Type B pancreatic cell (in vitro differentiated cells): Measurements from ENCODE around the gene OR4E2. TPM values are rescaled to one million over a fixed set of nuclear protein-coding genes. Genes with fewer than 3 reads are reported as not detected.

Source experiments
- DNase-seq: peaks from one replicate; pipeline ENCODE4 v3.0.0; 2021; ENCODE audit warnings: mixed read lengths; ENCODE audit not compliant: unreplicated experiment; ENCODE audit errors: extremely low spot score
- H3K27ac Mint-ChIP-seq: 2 replicates; pipeline ENCODE4 v1.8.0; 2021; ENCODE audit warnings: mild to moderate bottlenecking, mixed read lengths
- H3K27me3 Mint-ChIP-seq: 2 replicates; pipeline ENCODE4 v1.8.0; 2021; ENCODE audit warnings: mixed read lengths
- H3K36me3 Mint-ChIP-seq: 2 replicates; pipeline ENCODE4 v1.8.0; 2021; ENCODE audit warnings: mixed read lengths
- H3K4me1 Mint-ChIP-seq: one replicate; pipeline ENCODE4 v1.8.0; 2021; ENCODE audit warnings: mixed read lengths; ENCODE audit not compliant: unreplicated experiment
- H3K4me3 Mint-ChIP-seq: 2 replicates; pipeline ENCODE4 v1.8.0; 2021; ENCODE audit warnings: mild to moderate bottlenecking, mixed read lengths
- H3K9me3 Mint-ChIP-seq: 2 replicates; pipeline ENCODE4 v1.8.0; 2021; ENCODE audit warnings: mixed read lengths
- CTCF ChIP-seq: fragments of 200-600 bp; sonication (generic); conservative IDR thresholded peaks from 2 replicates; pipeline ENCODE4 v1.5.0; 2021; ENCODE audit warnings: antibody characterized with exemption, mild to moderate bottlenecking
- total RNA-seq: library from RNA; stranded (reverse); gene quantifications from 2 replicates; pipeline ENCODE4 v1.2.1, GENCODE V29; 2021; ENCODE audit warnings: low replicate concordance

The OR4E2 gene
- total RNA-seq, 1 donor from 2014 or later = not detected

GRCh38 chr14:21631084-21631483, 22.6 kb upstream of the OR4E2 start:
- H3K27ac Mint-ChIP-seq = peak overlapping the region; percentile 37
- no peak for TF ChIP-seq CTCF
- no peak for DNase-seq
- peaks cover 6% of the 10 kb centered on the region for H3K27me3 Mint-ChIP-seq
- no peaks in the 10 kb centered on the region for H3K4me1 Mint-ChIP-seq
- no peaks in the 10 kb centered on the region for H3K36me3 Mint-ChIP-seq
- no peaks in the 10 kb centered on the region for H3K9me3 Mint-ChIP-seq
- peak overlapping the region; percentile 60 for H3K4me3 Mint-ChIP-seq

DNA sequence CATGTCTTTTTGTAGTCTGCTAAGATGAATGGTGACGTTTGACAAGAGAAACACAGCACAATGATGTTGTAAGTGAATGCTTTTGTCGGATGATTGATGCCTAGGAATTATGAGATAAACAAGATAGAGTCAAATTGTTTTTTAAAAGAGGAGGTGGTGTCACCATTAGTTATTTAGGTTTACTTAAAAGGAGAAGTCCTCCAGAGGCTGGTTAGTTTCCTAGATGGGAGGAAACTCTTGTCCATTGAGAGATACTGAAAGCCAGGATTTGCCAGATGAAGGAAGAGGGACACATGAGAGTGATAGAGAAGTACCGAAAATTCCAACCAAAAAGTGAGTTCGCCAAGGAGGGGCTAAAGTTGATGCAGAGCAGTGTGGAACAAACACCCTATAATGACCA, 18.8 kb upstream of the OR4E2 start, which contains the start of gene OR10G2:
OR10G2 (minus strand) TSS at position 101 of the 400 bp plus-strand sequence; CDS start at position 3, 98 bp downstream.
- TF ChIP-seq CTCF = no peak
- peaks cover 9% of the 10 kb centered on the region for H3K27me3 Mint-ChIP-seq
- DNase-seq = no peak
- H3K9me3 Mint-ChIP-seq = no peaks in the 10 kb centered on the region
- no peak within 1 kb of the TSS for H3K27ac Mint-ChIP-seq
- no peak within 1 kb of the TSS for H3K4me3 Mint-ChIP-seq
- H3K4me1 Mint-ChIP-seq = no peaks in the 10 kb centered on the region
- H3K36me3 Mint-ChIP-seq = no peaks in the 10 kb centered on the region

GRCh38 chr14:21642683-21643082, 11.0 kb upstream of the OR4E2 start:
- Mint-ChIP-seq H3K9me3 (no peaks in the 10 kb centered on the region), H3K27me3 (peaks cover 7% of the 10 kb centered on the region), H3K27ac (no peak overlapping the region), H3K4me1 (no peaks in the 10 kb centered on the region), H3K4me3 (no peak overlapping the region), H3K36me3 (no peaks in the 10 kb centered on the region)
- no peak for DNase-seq
- TF ChIP-seq CTCF = no peak

- no peak for TF ChIP-seq CTCF
- no peak overlapping the region for H3K4me3 Mint-ChIP-seq
- H3K4me1 Mint-ChIP-seq = no peaks in the 10 kb centered on the region
- no peak for DNase-seq
- peaks cover 7% of the 10 kb centered on the region for H3K27me3 Mint-ChIP-seq
- no peaks in the 10 kb centered on the region for H3K9me3 Mint-ChIP-seq
- no peak overlapping the region for H3K27ac Mint-ChIP-seq
- H3K36me3 Mint-ChIP-seq = no peaks in the 10 kb centered on the region
Measured at GRCh38 chr14:21643407-21643806, 10.2 kb upstream of the OR4E2 start.

GRCh38 chr14:21647380-21647779, 6.3 kb upstream of the OR4E2 start:
- DNase-seq = no peak
- peaks cover 7% of the 10 kb centered on the region for H3K27me3 Mint-ChIP-seq
- no peak overlapping the region for H3K27ac Mint-ChIP-seq
- no peaks in the 10 kb centered on the region for H3K4me1 Mint-ChIP-seq
- H3K9me3 Mint-ChIP-seq = no peaks in the 10 kb centered on the region
- H3K4me3 Mint-ChIP-seq = no peak overlapping the region
- TF ChIP-seq CTCF = no peak
- H3K36me3 Mint-ChIP-seq = no peaks in the 10 kb centered on the region

- no peak overlapping the region for H3K4me3 Mint-ChIP-seq
Measured at GRCh38 chr14:21652209-21652808, 1.3 kb upstream of the OR4E2 start.

More at GRCh38 chr14:21652209-21652808, 1.3 kb upstream of the OR4E2 start:
- Mint-ChIP-seq H3K27me3 (peaks cover 4% of the 10 kb centered on the region), H3K4me1 (no peaks in the 10 kb centered on the region), H3K36me3 (no peaks in the 10 kb centered on the region), H3K9me3 (no peaks in the 10 kb centered on the region), H3K27ac (no peak overlapping the region)
- no peak for DNase-seq
- no peak for TF ChIP-seq CTCF
